ENCODE measurements around the gene CD320. TPM values are rescaled to one million over a fixed set of nuclear protein-coding genes. Genes with fewer than 3 reads are reported as not detected.

Gene CD320
- total and polyA plus RNA-seq, 2 of the 8 experiments (the other 6 are each of a cell fraction or from before 2014, with no cell fraction given), result 80.4 to 157 TPM

DNA sequence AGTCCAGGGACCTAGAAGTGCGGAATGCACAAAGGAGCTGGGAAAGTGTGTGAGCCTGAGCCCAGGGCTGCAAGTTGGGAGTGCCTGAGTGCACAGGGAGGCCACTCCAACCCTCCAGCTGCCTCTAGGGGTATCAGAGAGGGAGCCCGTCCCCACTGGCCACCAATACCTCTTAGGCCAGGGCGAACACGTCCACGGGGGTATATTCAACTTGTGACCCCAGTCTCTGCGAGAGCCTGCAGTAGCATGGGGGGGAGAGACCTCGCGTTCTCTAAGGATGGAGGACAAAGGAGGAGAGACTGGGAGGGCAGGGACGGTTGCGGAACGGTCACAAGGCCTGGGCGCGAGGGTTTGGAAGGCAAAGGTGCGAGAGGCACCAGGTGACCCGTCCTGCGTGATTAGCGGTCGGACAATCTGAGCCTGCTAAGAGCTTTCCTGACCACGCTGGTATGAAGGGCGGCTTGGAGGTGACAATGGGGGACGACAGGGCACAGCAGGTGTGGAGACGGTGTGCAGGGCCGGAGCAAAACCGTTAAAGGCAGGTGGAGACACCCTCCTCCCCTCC, 676 bp downstream of the CD320 start:
- Histone ChIP-seq H2BK20ac (ENCODE audit: low read length) (no peak overlapping the region), H2AFZ (ENCODE audit: low read length) (no peak overlapping the region), H3K56ac (replicated peaks; ENCODE audit: insufficient read length, low read depth, low read length) (peak overlapping the region; percentile 74), H3K4me3 (ENCODE audit: extremely low read depth in 1 of 4, insufficient read depth in 2 of 4, low read depth in 3 of 4, low read length in 4 of 4) (peak overlapping the region; percentile 63 to 89 (median 82)), H3K27me3 (replicated peaks in 1 of 4; ENCODE audit: control insufficient read depth in 3 of 4, extremely low read depth in 1 of 4, insufficient read depth in 3 of 4, low read length in 3 of 4) (no peaks in the 10 kb centered on the region), H3K4me1 (replicated peaks in 1 of 4; ENCODE audit: control insufficient read depth in 3 of 4, insufficient read depth in 4 of 4, low read length in 3 of 4) (peaks cover 0 to 15% (median 7%) of the 10 kb centered on the region in 4 experiments; a peak in 6 of 7 replicates), H3K79me1 (ENCODE audit: low read depth, low read length) (peaks cover 7% of the 10 kb centered on the region), H2BK120ac (replicated peaks; ENCODE audit: low read depth, low read length) (no peak overlapping the region), H3K9me3 (ENCODE audit: insufficient read depth in 2 of 2, low read depth in 1 of 2, low read length in 1 of 2) (no peaks in the 10 kb centered on the region), H3K18ac (ENCODE audit: extremely low read depth, low read length) (peak overlapping the region; percentile 88), H4K8ac (ENCODE audit: extremely low read depth, insufficient read depth, low read length) (no peak overlapping the region; the same call in none of the 2 replicates), H3K23me2 (ENCODE audit: low read depth, low read length) (peaks cover 8% of the 10 kb centered on the region), H3K4me2 (ENCODE audit: insufficient read depth in 1 of 2, low read depth in 2 of 2, low read length in 2 of 2) (peak overlapping the region; percentile 89 to 99), H4K20me1 (replicated peaks in 1 of 2; ENCODE audit: control insufficient read depth in 1 of 2, insufficient read depth in 2 of 2, low read length in 2 of 2) (peaks cover 0 to 1% of the 10 kb centered on the region in 2 experiments), H3K9ac (replicated peaks in 1 of 4; ENCODE audit: extremely low read depth in 1 of 4, low read depth in 3 of 4, low read length in 3 of 4) (peak overlapping the region; percentile 73 to 85 (median 82)), H3K23ac (ENCODE audit: insufficient read length) (no peak overlapping the region), H2AK5ac (ENCODE audit: low read depth, low read length) (peak overlapping the region; percentile 87), H2BK12ac (ENCODE audit: low read depth, low read length) (peak overlapping the region; percentile 84; the same call in 1 of the 2 replicates), H3K79me2 (ENCODE audit: control insufficient read depth in 1 of 2, insufficient read depth in 2 of 2, low read length in 2 of 2) (peaks cover 0 to 7% of the 10 kb centered on the region in 2 experiments; a peak in 2 of 4 replicates), H2BK5ac (ENCODE audit: low read depth, low read length) (peak overlapping the region; percentile 86; the same call in 1 of the 2 replicates), H3K14ac (ENCODE audit: insufficient read length) (peak overlapping the region; percentile 37), H2BK15ac (ENCODE audit: low read length) (peak overlapping the region; percentile 34; the same call in 1 of the 2 replicates), H3K4ac (replicated peaks; ENCODE audit: insufficient read length, low read depth, low read length) (peak overlapping the region; percentile 30), H3K27ac (ENCODE audit: low read depth, low read length) (peak overlapping the region; percentile 80; the same call in 1 of the 2 replicates), H4K5ac (ENCODE audit: insufficient read length, low read depth, low read length) (peak overlapping the region; percentile 11), H3K36me3 (ENCODE audit: control insufficient read depth in 2 of 4, insufficient read depth in 4 of 4, low read length in 3 of 4) (peaks cover 4 to 12% (median 5%) of the 10 kb centered on the region in 4 experiments; a peak in 5 of 8 replicates), H4K91ac (replicated peaks; ENCODE audit: insufficient read length, low read length) (peak overlapping the region; percentile 88)
- no peak for DNase-seq (ENCODE audit: low read depth in 1 of 2, low spot score in 2 of 2)
- no peak for FAIRE-seq
- ChIA-PET POLR2A (ENCODE audit: partially characterized antibody) (interaction anchor here (0.5 to 25.3 kb wide), 10 partner anchors 22 to 383 kb away, joined by 3 to 583 read pairs (median 3); partner anchors contain the start of genes NDUFA7 and RPS28), CTCF (ENCODE audit: partially characterized antibody) (interaction anchor here (0.8 to 1.7 kb wide), 3 partner anchors 10 to 139 kb away, joined by 4 to 5 read pairs (median 4); no protein-coding TSS in a partner anchor)
- WGBS, 2 experiments (ENCODE audit: extremely low coverage in 1 of 2, insufficient coverage in 1 of 2, insufficient read length in 1 of 2, insufficient replicate concordance in 2 of 2, low coverage in 1 of 2, low lambda C conversion rate in 2 of 2, missing lambda C conversion rate in 1 of 2), result 6% methylated on average over 21 of the region's 24 CpGs; no CpG with 5 or more reads in 1 of the 2 experiments
- TF ChIP-seq SAP30 (IDR thresholded peaks at IDR 0.05; ENCODE audit: insufficient read depth, insufficient replicate concordance, low read length), result peak; percentile 94
- TF ChIP-seq RFX5 (IDR thresholded peaks at IDR 0.05; ENCODE audit: borderline replicate concordance, low read depth, low read length), result no peak
- TF ChIP-seq, protein P1, sequence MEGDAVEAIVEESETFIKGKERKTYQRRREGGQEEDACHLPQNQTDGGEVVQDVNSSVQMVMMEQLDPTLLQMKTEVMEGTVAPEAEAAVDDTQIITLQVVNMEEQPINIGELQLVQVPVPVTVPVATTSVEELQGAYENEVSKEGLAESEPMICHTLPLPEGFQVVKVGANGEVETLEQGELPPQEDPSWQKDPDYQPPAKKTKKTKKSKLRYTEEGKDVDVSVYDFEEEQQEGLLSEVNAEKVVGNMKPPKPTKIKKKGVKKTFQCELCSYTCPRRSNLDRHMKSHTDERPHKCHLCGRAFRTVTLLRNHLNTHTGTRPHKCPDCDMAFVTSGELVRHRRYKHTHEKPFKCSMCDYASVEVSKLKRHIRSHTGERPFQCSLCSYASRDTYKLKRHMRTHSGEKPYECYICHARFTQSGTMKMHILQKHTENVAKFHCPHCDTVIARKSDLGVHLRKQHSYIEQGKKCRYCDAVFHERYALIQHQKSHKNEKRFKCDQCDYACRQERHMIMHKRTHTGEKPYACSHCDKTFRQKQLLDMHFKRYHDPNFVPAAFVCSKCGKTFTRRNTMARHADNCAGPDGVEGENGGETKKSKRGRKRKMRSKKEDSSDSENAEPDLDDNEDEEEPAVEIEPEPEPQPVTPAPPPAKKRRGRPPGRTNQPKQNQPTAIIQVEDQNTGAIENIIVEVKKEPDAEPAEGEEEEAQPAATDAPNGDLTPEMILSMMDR (IDR thresholded peaks at IDR 0.05; ENCODE audit: control extremely low read depth in 1 of 3, insufficient read depth in 1 of 3, low read depth in 1 of 3, low read length in 3 of 3), result peak in 1 of 3 experiments; percentile 14; a peak in 1 of 4 replicates
- TF ChIP-seq BACH1 (IDR thresholded peaks at IDR 0.05; ENCODE audit: low read length), result 0 out of 2 replicates have a peak, but pooled peaks have one; percentile 2
- no peak for TF ChIP-seq TEAD4 (IDR thresholded peaks at IDR 0.05; ENCODE audit: low read depth, low read length)

Data from H1 (cell line).